ENCODE results near the gene UGT1A9. TPM values are rescaled to one million over a fixed set of nuclear protein-coding genes. Genes with fewer than 3 reads are reported as not detected.

The UGT1A9 gene
- total RNA-seq, 1 donor from 2014 or later = not detected

DNA sequence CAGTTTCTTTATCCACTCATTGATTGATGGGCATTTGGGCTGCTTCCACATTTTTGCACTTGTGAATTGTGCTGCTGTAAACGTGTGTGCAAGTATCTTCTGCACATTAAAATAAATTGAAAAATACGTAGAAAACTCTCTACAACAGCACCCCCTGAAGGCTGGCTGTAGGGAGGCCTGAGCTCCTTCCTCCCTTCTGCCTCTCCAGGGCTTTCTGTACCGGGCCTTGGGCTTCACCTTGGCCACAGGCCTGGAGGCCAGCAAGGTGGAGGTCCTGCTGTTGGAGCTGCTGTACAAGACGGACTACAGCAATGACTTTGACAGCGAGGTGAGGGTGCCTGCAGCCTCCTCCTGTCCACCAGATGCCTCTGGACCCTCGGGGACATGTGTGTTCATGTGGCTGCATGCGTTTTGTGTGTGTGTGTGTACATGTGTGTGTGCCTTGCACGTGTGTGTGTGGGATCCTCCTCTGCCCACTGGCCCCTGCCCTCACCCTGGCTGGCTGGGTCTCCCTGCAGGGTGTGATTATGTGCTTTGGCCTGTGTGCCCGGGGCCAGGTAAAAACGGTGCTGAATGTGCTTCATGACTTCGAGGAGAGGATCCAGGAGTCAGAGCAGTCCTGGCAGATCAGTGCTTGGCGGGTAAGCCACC is 135.6 kb downstream of the UGT1A9 start:
- Mint-ChIP-seq H3K36me3 (ENCODE audit: unreplicated experiment) (no peaks in the 10 kb centered on the region), H3K27ac (ENCODE audit: unreplicated experiment) (no peak overlapping the region)

DNA sequence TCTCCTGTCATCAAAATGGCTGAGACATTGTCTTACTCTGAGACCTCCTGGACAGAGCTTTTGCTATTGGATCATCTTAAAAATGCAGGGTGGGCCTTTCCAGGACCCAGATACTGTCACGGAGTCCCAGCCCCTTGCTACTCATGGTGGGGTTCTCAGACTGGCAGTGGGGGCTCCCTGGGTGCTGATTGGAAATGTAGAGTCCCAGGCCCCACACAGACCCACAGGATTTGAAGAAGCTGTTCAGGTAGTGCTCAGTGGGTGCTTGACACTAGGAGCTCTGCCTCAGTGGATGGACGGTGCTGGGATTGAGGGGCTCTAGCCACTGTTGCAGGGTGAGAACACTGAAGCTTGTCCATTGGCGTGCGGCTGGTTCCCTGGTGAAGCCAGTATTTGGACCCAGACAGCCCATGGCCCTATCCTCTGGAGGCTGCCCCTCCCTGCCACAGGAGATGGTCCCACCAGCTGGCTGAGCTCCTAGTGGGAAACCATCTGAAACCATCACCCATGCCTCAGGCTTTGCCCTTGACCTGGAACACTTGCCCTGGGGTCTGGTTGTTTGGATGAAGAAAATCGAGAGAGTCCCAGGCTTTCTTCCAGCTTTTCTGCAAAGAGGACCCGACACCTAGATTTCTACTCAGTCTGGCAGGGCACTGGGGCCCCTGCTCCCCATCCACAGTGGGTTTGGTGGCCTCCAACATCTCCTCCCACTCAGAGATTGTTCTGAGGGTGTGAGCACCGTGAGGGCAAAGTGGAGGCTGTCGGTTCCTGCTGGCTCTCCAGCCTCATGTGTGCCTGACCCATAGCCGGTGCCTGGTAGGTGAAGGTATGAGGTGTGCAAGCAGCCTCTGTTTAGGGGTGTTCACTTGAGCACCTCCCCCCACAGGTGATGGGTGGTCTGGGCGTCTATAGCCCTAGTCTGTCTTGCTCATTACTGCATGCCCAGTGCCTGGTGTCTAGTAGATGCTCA is 136.6 kb downstream of the UGT1A9 start:
- no peak for DNase-seq
- no peak overlapping the region for H3K27ac Mint-ChIP-seq (ENCODE audit: unreplicated experiment)
- H3K9me3 Mint-ChIP-seq (ENCODE audit: unreplicated experiment) = peaks cover 5% of the 10 kb centered on the region
- peaks cover 4% of the 10 kb centered on the region for H3K27me3 Mint-ChIP-seq (ENCODE audit: unreplicated experiment)
- no peaks in the 10 kb centered on the region for H3K36me3 Mint-ChIP-seq (ENCODE audit: unreplicated experiment)
- no peak overlapping the region for H3K4me3 Mint-ChIP-seq (ENCODE audit: unreplicated experiment)
- no peaks in the 10 kb centered on the region for H3K4me1 Mint-ChIP-seq (ENCODE audit: low read depth, unreplicated experiment)
- TF ChIP-seq, protein P1, sequence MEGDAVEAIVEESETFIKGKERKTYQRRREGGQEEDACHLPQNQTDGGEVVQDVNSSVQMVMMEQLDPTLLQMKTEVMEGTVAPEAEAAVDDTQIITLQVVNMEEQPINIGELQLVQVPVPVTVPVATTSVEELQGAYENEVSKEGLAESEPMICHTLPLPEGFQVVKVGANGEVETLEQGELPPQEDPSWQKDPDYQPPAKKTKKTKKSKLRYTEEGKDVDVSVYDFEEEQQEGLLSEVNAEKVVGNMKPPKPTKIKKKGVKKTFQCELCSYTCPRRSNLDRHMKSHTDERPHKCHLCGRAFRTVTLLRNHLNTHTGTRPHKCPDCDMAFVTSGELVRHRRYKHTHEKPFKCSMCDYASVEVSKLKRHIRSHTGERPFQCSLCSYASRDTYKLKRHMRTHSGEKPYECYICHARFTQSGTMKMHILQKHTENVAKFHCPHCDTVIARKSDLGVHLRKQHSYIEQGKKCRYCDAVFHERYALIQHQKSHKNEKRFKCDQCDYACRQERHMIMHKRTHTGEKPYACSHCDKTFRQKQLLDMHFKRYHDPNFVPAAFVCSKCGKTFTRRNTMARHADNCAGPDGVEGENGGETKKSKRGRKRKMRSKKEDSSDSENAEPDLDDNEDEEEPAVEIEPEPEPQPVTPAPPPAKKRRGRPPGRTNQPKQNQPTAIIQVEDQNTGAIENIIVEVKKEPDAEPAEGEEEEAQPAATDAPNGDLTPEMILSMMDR (IDR thresholded peaks at IDR 0.05; ENCODE audit: partially characterized antibody, unreplicated experiment) = no peak

More for the DNA sequence above, 135.6 kb downstream of the UGT1A9 start:
- Mint-ChIP-seq H3K9me3 (ENCODE audit: unreplicated experiment) (peaks cover 5% of the 10 kb centered on the region), H3K4me3 (ENCODE audit: unreplicated experiment) (no peak overlapping the region), H3K27me3 (ENCODE audit: unreplicated experiment) (peaks cover 4% of the 10 kb centered on the region), H3K4me1 (ENCODE audit: low read depth, unreplicated experiment) (no peaks in the 10 kb centered on the region)
- TF ChIP-seq, protein P1 (IDR thresholded peaks at IDR 0.05; ENCODE audit: partially characterized antibody, unreplicated experiment) = no peak
- DNase-seq = no peak

DNA sequence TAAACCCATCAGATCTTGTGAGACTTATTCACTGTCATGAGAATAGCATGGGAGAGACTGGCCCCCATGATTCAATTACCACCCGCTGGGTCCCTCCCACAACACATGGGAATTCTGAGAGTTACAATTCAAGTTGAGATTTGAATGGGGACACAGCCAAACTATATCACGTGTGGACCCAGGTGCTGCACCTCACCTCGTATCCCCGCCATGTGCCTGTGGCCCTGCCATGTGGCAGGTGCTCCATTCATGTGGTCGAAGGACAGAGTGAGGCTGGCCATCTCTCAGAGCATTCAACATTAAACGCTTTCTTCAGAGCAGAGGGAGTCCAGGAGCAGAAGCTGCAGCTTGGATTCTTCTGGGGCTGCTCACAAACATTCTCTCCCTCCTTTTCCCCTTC is 138.7 kb downstream of the UGT1A9 start:
- Mint-ChIP-seq H3K9me3 (ENCODE audit: unreplicated experiment) (peaks cover 5% of the 10 kb centered on the region), H3K27ac (ENCODE audit: unreplicated experiment) (no peak overlapping the region), H3K4me3 (ENCODE audit: unreplicated experiment) (no peak overlapping the region), H3K4me1 (ENCODE audit: low read depth, unreplicated experiment) (no peaks in the 10 kb centered on the region), H3K36me3 (ENCODE audit: unreplicated experiment) (no peaks in the 10 kb centered on the region), H3K27me3 (ENCODE audit: unreplicated experiment) (no peaks in the 10 kb centered on the region)
- TF ChIP-seq, protein P1 (IDR thresholded peaks at IDR 0.05; ENCODE audit: partially characterized antibody, unreplicated experiment) = no peak
- DNase-seq = no peak

DNA sequence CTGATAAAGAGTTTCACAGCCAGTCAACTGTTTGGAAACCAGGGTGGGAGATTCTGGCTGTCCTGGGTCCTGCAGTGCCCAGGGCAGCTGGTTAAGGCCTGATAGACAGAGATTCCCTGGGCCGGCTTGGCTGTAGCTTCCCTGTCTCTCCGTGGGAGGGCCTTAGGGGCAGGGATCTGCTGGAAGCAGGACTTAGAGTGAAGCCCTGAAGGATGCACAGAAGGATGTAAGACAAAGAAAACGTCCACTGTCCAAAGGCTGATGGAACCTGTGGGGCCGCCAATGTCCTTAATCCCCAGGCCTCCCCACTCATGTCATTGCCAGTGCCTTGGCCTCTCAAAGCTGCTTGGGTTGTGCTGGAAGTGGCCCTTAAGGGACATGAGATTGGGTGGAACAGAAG is 139.4 kb downstream of the UGT1A9 start:
- Mint-ChIP-seq H3K27me3 (ENCODE audit: unreplicated experiment) (no peaks in the 10 kb centered on the region), H3K36me3 (ENCODE audit: unreplicated experiment) (no peaks in the 10 kb centered on the region), H3K4me1 (ENCODE audit: low read depth, unreplicated experiment) (no peaks in the 10 kb centered on the region), H3K4me3 (ENCODE audit: unreplicated experiment) (no peak overlapping the region), H3K9me3 (ENCODE audit: unreplicated experiment) (peaks cover 5% of the 10 kb centered on the region), H3K27ac (ENCODE audit: unreplicated experiment) (no peak overlapping the region)
- DNase-seq = no peak
- TF ChIP-seq, protein P1 (IDR thresholded peaks at IDR 0.05; ENCODE audit: partially characterized antibody, unreplicated experiment) = no peak

DNA sequence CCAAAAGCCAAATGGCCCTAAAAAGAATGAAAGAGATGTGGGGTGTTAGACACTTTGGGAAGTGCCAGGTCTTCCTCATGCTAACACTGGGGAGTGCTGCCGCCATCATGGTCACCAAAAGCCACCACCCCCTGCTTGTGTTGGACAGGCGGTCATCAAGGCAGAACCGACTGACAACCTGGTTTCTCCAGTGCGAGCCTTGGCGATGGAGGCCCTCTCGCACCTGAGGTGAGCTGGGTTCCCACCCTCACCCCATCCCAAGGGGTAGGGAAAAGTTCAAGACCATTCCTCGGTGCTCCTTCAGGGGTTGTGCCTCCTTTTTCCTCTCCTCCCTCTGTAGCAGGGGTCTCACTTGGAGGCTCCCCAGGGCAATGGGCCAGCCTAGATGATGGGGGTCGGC is 140.0 kb downstream of the UGT1A9 start:
- TF ChIP-seq, protein P1 (IDR thresholded peaks at IDR 0.05; ENCODE audit: partially characterized antibody, unreplicated experiment) = no peak
- H3K9me3 Mint-ChIP-seq (ENCODE audit: unreplicated experiment) = peaks cover 5% of the 10 kb centered on the region
- H3K27ac Mint-ChIP-seq (ENCODE audit: unreplicated experiment) = no peak overlapping the region
- peaks cover 3% of the 10 kb centered on the region for H3K4me1 Mint-ChIP-seq (ENCODE audit: low read depth, unreplicated experiment)
- no peak overlapping the region for H3K4me3 Mint-ChIP-seq (ENCODE audit: unreplicated experiment)
- no peak for DNase-seq
- no peaks in the 10 kb centered on the region for H3K36me3 Mint-ChIP-seq (ENCODE audit: unreplicated experiment)
- H3K27me3 Mint-ChIP-seq (ENCODE audit: unreplicated experiment) = no peaks in the 10 kb centered on the region

Measured in glutamatergic neuron (in vitro differentiated cells).